GM23338 (cell line): Measurements from ENCODE around the gene DIP2B. TPM values are rescaled to one million over a fixed set of nuclear protein-coding genes. Genes with fewer than 3 reads are reported as not detected.

Source experiments
- ATAC-seq: fragments of 200-7000 bp; cut with Tn5 transposase; 3 replicates; pipeline ENCODE4 v1.9.1; 2020
- DNase-seq: peaks from one replicate; pipeline ENCODE4 v3.0.0-alpha.2; 2015; ENCODE audit warnings: low spot score
- H2AFZ ChIP-seq: fragments of 200-600 bp; sonication (generic); 2 replicates; pipeline ENCODE4 v1.8.0; 2016; ENCODE audit warnings: antibody characterized with exemption, mild to moderate bottlenecking, moderate library complexity
- H3F3A ChIP-seq: fragments of 200-600 bp; sonication (generic); replicated peaks from 2 replicates; pipeline ENCODE4 v1.8.0; 2017; ENCODE audit warnings: antibody characterized with exemption, mixed run types, low read depth
- H3K27ac ChIP-seq: fragments of 200-600 bp; sonication (generic); 2 replicates; pipeline ENCODE4 v1.6.1; 2016; ENCODE audit warnings: low read depth
- H3K27me3 ChIP-seq: fragments of 200-600 bp; sonication (generic); 2 replicates; pipeline ENCODE4 v1.8.0; 2016; ENCODE audit warnings: mild to moderate bottlenecking, mixed run types, moderate library complexity; ENCODE audit not compliant: insufficient read depth
- H3K36me3 ChIP-seq: fragments of 200-600 bp; sonication (generic); 2 replicates; pipeline ENCODE4 v1.8.0; 2016; ENCODE audit warnings: mild to moderate bottlenecking; ENCODE audit not compliant: insufficient read depth
- H3K4me1 ChIP-seq: fragments of 200-600 bp; sonication (generic); 2 replicates; pipeline ENCODE4 v1.8.0; 2016; ENCODE audit warnings: mild to moderate bottlenecking, moderate library complexity; ENCODE audit not compliant: insufficient read depth
- H3K4me2 ChIP-seq: fragments of 200-600 bp; sonication (generic); 2 replicates; pipeline ENCODE4 v1.7.1; 2017; ENCODE audit warnings: mixed run types
- H3K4me3 ChIP-seq: fragments of 200-600 bp; sonication (generic); 2 replicates; pipeline ENCODE4 v1.6.1; 2016; ENCODE audit warnings: mixed run types
- H3K79me2 ChIP-seq: fragments of 200-600 bp; sonication (generic); replicated peaks from 2 replicates; pipeline ENCODE4 v1.8.0; 2017; ENCODE audit warnings: mild to moderate bottlenecking; ENCODE audit not compliant: insufficient read depth
- H3K9me2 ChIP-seq: fragments of 200-600 bp; sonication (generic); 2 replicates; pipeline ENCODE4 v1.8.0; 2017; ENCODE audit not compliant: insufficient read depth
- H4K20me1 ChIP-seq: fragments of 200-600 bp; sonication (generic); replicated peaks from 2 replicates; pipeline ENCODE4 v1.8.0; 2017; ENCODE audit warnings: mild to moderate bottlenecking; ENCODE audit not compliant: insufficient read depth
- H3K27ac Mint-ChIP-seq: 2 replicates; pipeline ENCODE4 v1.8.0; 2020; ENCODE audit warnings: inconsistent platforms, mild to moderate bottlenecking, moderate library complexity, mixed read lengths
- H3K27me3 Mint-ChIP-seq: 3 replicates; pipeline ENCODE4 v1.8.0; 2022; ENCODE audit warnings: low read depth, mild to moderate bottlenecking, moderate library complexity, mixed read lengths, inconsistent platforms; ENCODE audit not compliant: insufficient read depth, poor library complexity
- H3K36me3 Mint-ChIP-seq: 3 replicates; pipeline ENCODE4 v1.8.0; 2021; ENCODE audit warnings: low read depth, mild to moderate bottlenecking, inconsistent platforms, moderate library complexity, mixed read lengths
- H3K4me1 Mint-ChIP-seq: 3 replicates; pipeline ENCODE4 v1.8.0; 2020; ENCODE audit warnings: mild to moderate bottlenecking, inconsistent platforms, mixed read lengths
- H3K4me3 Mint-ChIP-seq: 3 replicates; pipeline ENCODE4 v1.8.0; 2021; ENCODE audit warnings: moderate library complexity, mild to moderate bottlenecking, inconsistent platforms, mixed read lengths
- H3K9me3 Mint-ChIP-seq: 3 replicates; pipeline ENCODE4 v1.8.0; 2020; ENCODE audit warnings: moderate library complexity, mild to moderate bottlenecking, inconsistent platforms, mixed read lengths
- CREB1 ChIP-seq: fragments of 250-450 bp; sonication (Bioruptor Pico); IDR thresholded peaks from 2 replicates; pipeline ENCODE4 v1.5.0; 2020; ENCODE audit warnings: low read depth, mild to moderate bottlenecking, moderate library complexity
- CTCF ChIP-seq, 2 experiments: fragments of 200-600 bp in 1 of 2; sonication (generic) in 1 of 2; conservative IDR thresholded peaks; 2 replicates each; pipeline versions ENCODE4 v1.5.1 to v1.6.1; 2016 to 2017; ENCODE audit warnings: antibody characterized with exemption in 2 of 2, low read depth in 2 of 2, mild to moderate bottlenecking in 2 of 2, moderate library complexity in 1 of 2
- ETS1 ChIP-seq: IDR thresholded peaks from 2 replicates; pipeline ENCODE4 v1.6.1; 2016; ENCODE audit warnings: antibody characterized with exemption
- EZH2phosphoT487 ChIP-seq: fragments of 200-600 bp; sonication (generic); IDR thresholded peaks from one replicate; pipeline ENCODE4 v1.8.1; 2018; ENCODE audit warnings: antibody characterized with exemption; ENCODE audit not compliant: unreplicated experiment
- JUNB ChIP-seq: IDR thresholded peaks from one replicate; pipeline ENCODE4 v1.6.1; 2016; ENCODE audit warnings: antibody characterized with exemption; ENCODE audit not compliant: unreplicated experiment
- NANOG ChIP-seq: IDR thresholded peaks from 2 replicates; pipeline ENCODE4 v1.6.1; 2016; ENCODE audit warnings: antibody characterized with exemption, borderline replicate concordance
- POLR2AphosphoS5 ChIP-seq: IDR thresholded peaks from 2 replicates; pipeline ENCODE4 v1.6.1; 2016; ENCODE audit warnings: antibody characterized with exemption, low read depth
- REST ChIP-seq: IDR thresholded peaks from one replicate; pipeline ENCODE4 v1.6.1; 2018; ENCODE audit warnings: antibody characterized with exemption; ENCODE audit not compliant: unreplicated experiment
- ZNF114 ChIP-seq: fragments of 250-450 bp; sonication (Bioruptor Pico); IDR thresholded peaks from 2 replicates; pipeline ENCODE4 v1.5.0; 2020; ENCODE audit warnings: mild to moderate bottlenecking, moderate library complexity
- ZNF331 ChIP-seq: fragments of 250-450 bp; sonication (Bioruptor Pico); IDR thresholded peaks from 2 replicates; pipeline ENCODE4 v1.5.0; 2020; ENCODE audit warnings: low read depth, mild to moderate bottlenecking, moderate library complexity
- polyA plus RNA-seq: library from polyadenylated mRNA; unstranded; fragments of >200 nt; fragmentation: Nextera tagmentation; extraction: Ambion mirVana; gene quantifications from 2 replicates; pipeline ENCODE4 v1.2.1, GENCODE V29; 2016
- total RNA-seq: library from RNA; depleted of rRNA; stranded (reverse); fragments of >200 nt; shearing (Covaris generic); gene quantifications from 2 replicates; pipeline ENCODE4 v1.2.3, GENCODE V29; 2014

The DIP2B gene
- total and polyA plus RNA-seq, 2 experiments from 2014 or later: 8.0 to 36.4 TPM

- no peak for TF ChIP-seq ETS1
- no peak for TF ChIP-seq EZH2phosphoT487
- TF ChIP-seq ZNF114 (CRISPR knock-in tag): no peak
- no peaks in the 10 kb centered on the region for H3K79me2 ChIP-seq
- Mint-ChIP-seq H3K27me3 (no peaks in the 10 kb centered on the region), H3K4me3 (no peak overlapping the region), H3K9me3 (no peaks in the 10 kb centered on the region), H3K4me1 (no peaks in the 10 kb centered on the region), H3K27ac (no peak overlapping the region), H3K36me3 (peaks cover 48% of the 10 kb centered on the region)
- H3F3A ChIP-seq: no peaks in the 10 kb centered on the region
- no peak overlapping the region for H3K4me2 ChIP-seq
- H3K27me3 ChIP-seq: no peaks in the 10 kb centered on the region
- H3K36me3 ChIP-seq: peaks cover 19% of the 10 kb centered on the region
- H4K20me1 ChIP-seq: no peaks in the 10 kb centered on the region; the same call in 1 of the 2 replicates
- H2AFZ ChIP-seq: no peak overlapping the region
- ATAC-seq (no peak), DNase-seq (no peak)
- no peaks in the 10 kb centered on the region for H3K9me2 ChIP-seq
- no peak overlapping the region for H3K27ac ChIP-seq
- no peak overlapping the region for H3K4me3 ChIP-seq
- no peaks in the 10 kb centered on the region for H3K4me1 ChIP-seq
Measured at GRCh38 chr12:50725011-50725942, 220.5 kb downstream of the DIP2B start.

- Histone ChIP-seq H3K4me3 (no peak overlapping the region), H3K27me3 (no peaks in the 10 kb centered on the region), H3K36me3 (peaks cover 16% of the 10 kb centered on the region), H3K79me2 (no peaks in the 10 kb centered on the region), H3K4me1 (no peaks in the 10 kb centered on the region), H3K4me2 (no peak overlapping the region), H2AFZ (no peak overlapping the region), H3F3A (no peaks in the 10 kb centered on the region; the same call in 1 of the 2 replicates), H3K27ac (no peak overlapping the region), H4K20me1 (no peaks in the 10 kb centered on the region; the same call in 1 of the 2 replicates), H3K9me2 (no peaks in the 10 kb centered on the region)
- Mint-ChIP-seq H3K9me3 (no peaks in the 10 kb centered on the region), H3K27ac (no peak overlapping the region), H3K4me1 (no peaks in the 10 kb centered on the region), H3K36me3 (peaks cover 54% of the 10 kb centered on the region), H3K4me3 (no peak overlapping the region), H3K27me3 (peaks cover 3% of the 10 kb centered on the region)
- DNase-seq (no peak), ATAC-seq (no peak)
- TF ChIP-seq POLR2AphosphoS5 (no peak), EZH2phosphoT487 (no peak), CREB1 (no peak), JUNB (no peak), CTCF (conservative IDR thresholded peaks at IDR 0.05; ENCODE audit: low read depth in 2 of 2) (no peak), NANOG (no peak), ZNF331 (CRISPR knock-in tag) (no peak), ZNF114 (CRISPR knock-in tag) (no peak), REST (no peak)
Measured at GRCh38 chr12:50727466-50727865, 222.7 kb downstream of the DIP2B start.
